GM23338 (cell line): Measurements from ENCODE around the gene EPHB6. TPM values are rescaled to one million over a fixed set of nuclear protein-coding genes. Genes with fewer than 3 reads are reported as not detected.

Source experiments
- ATAC-seq: fragments of 200-7000 bp; cut with Tn5 transposase; 3 replicates; pipeline ENCODE4 v1.9.1; 2020
- DNase-seq: peaks from one replicate; pipeline ENCODE4 v3.0.0-alpha.2; 2015; ENCODE audit warnings: low spot score
- H2AFZ ChIP-seq: fragments of 200-600 bp; sonication (generic); 2 replicates; pipeline ENCODE4 v1.8.0; 2016; ENCODE audit warnings: antibody characterized with exemption, mild to moderate bottlenecking, moderate library complexity
- H3F3A ChIP-seq: fragments of 200-600 bp; sonication (generic); replicated peaks from 2 replicates; pipeline ENCODE4 v1.8.0; 2017; ENCODE audit warnings: antibody characterized with exemption, mixed run types, low read depth
- H3K27ac ChIP-seq: fragments of 200-600 bp; sonication (generic); 2 replicates; pipeline ENCODE4 v1.6.1; 2016; ENCODE audit warnings: low read depth
- H3K27me3 ChIP-seq: fragments of 200-600 bp; sonication (generic); 2 replicates; pipeline ENCODE4 v1.8.0; 2016; ENCODE audit warnings: mild to moderate bottlenecking, mixed run types, moderate library complexity; ENCODE audit not compliant: insufficient read depth
- H3K36me3 ChIP-seq: fragments of 200-600 bp; sonication (generic); 2 replicates; pipeline ENCODE4 v1.8.0; 2016; ENCODE audit warnings: mild to moderate bottlenecking; ENCODE audit not compliant: insufficient read depth
- H3K4me1 ChIP-seq: fragments of 200-600 bp; sonication (generic); 2 replicates; pipeline ENCODE4 v1.8.0; 2016; ENCODE audit warnings: mild to moderate bottlenecking, moderate library complexity; ENCODE audit not compliant: insufficient read depth
- H3K4me2 ChIP-seq: fragments of 200-600 bp; sonication (generic); 2 replicates; pipeline ENCODE4 v1.7.1; 2017; ENCODE audit warnings: mixed run types
- H3K4me3 ChIP-seq: fragments of 200-600 bp; sonication (generic); 2 replicates; pipeline ENCODE4 v1.6.1; 2016; ENCODE audit warnings: mixed run types
- H3K79me2 ChIP-seq: fragments of 200-600 bp; sonication (generic); replicated peaks from 2 replicates; pipeline ENCODE4 v1.8.0; 2017; ENCODE audit warnings: mild to moderate bottlenecking; ENCODE audit not compliant: insufficient read depth
- H3K9me2 ChIP-seq: fragments of 200-600 bp; sonication (generic); 2 replicates; pipeline ENCODE4 v1.8.0; 2017; ENCODE audit not compliant: insufficient read depth
- H4K20me1 ChIP-seq: fragments of 200-600 bp; sonication (generic); replicated peaks from 2 replicates; pipeline ENCODE4 v1.8.0; 2017; ENCODE audit warnings: mild to moderate bottlenecking; ENCODE audit not compliant: insufficient read depth
- H3K27ac Mint-ChIP-seq: 2 replicates; pipeline ENCODE4 v1.8.0; 2020; ENCODE audit warnings: inconsistent platforms, mild to moderate bottlenecking, moderate library complexity, mixed read lengths
- H3K27me3 Mint-ChIP-seq: 3 replicates; pipeline ENCODE4 v1.8.0; 2022; ENCODE audit warnings: low read depth, mild to moderate bottlenecking, moderate library complexity, mixed read lengths, inconsistent platforms; ENCODE audit not compliant: insufficient read depth, poor library complexity
- H3K36me3 Mint-ChIP-seq: 3 replicates; pipeline ENCODE4 v1.8.0; 2021; ENCODE audit warnings: low read depth, mild to moderate bottlenecking, inconsistent platforms, moderate library complexity, mixed read lengths
- H3K4me1 Mint-ChIP-seq: 3 replicates; pipeline ENCODE4 v1.8.0; 2020; ENCODE audit warnings: mild to moderate bottlenecking, inconsistent platforms, mixed read lengths
- H3K4me3 Mint-ChIP-seq: 3 replicates; pipeline ENCODE4 v1.8.0; 2021; ENCODE audit warnings: moderate library complexity, mild to moderate bottlenecking, inconsistent platforms, mixed read lengths
- H3K9me3 Mint-ChIP-seq: 3 replicates; pipeline ENCODE4 v1.8.0; 2020; ENCODE audit warnings: moderate library complexity, mild to moderate bottlenecking, inconsistent platforms, mixed read lengths
- CREB1 ChIP-seq: fragments of 250-450 bp; sonication (Bioruptor Pico); IDR thresholded peaks from 2 replicates; pipeline ENCODE4 v1.5.0; 2020; ENCODE audit warnings: low read depth, mild to moderate bottlenecking, moderate library complexity
- EZH2 ChIP-seq: fragments of 200-600 bp; sonication (generic); IDR thresholded peaks from one replicate; pipeline ENCODE4 v1.8.0; 2017; ENCODE audit warnings: antibody characterized with exemption, mild to moderate bottlenecking, low read depth; ENCODE audit not compliant: unreplicated experiment
- EZH2phosphoT487 ChIP-seq: fragments of 200-600 bp; sonication (generic); IDR thresholded peaks from one replicate; pipeline ENCODE4 v1.8.1; 2018; ENCODE audit warnings: antibody characterized with exemption; ENCODE audit not compliant: unreplicated experiment
- POLR2AphosphoS5 ChIP-seq: IDR thresholded peaks from 2 replicates; pipeline ENCODE4 v1.6.1; 2016; ENCODE audit warnings: antibody characterized with exemption, low read depth
- ZNF114 ChIP-seq: fragments of 250-450 bp; sonication (Bioruptor Pico); IDR thresholded peaks from 2 replicates; pipeline ENCODE4 v1.5.0; 2020; ENCODE audit warnings: mild to moderate bottlenecking, moderate library complexity
- ZNF331 ChIP-seq: fragments of 250-450 bp; sonication (Bioruptor Pico); IDR thresholded peaks from 2 replicates; pipeline ENCODE4 v1.5.0; 2020; ENCODE audit warnings: low read depth, mild to moderate bottlenecking, moderate library complexity
- polyA plus RNA-seq: library from polyadenylated mRNA; unstranded; fragments of >200 nt; fragmentation: Nextera tagmentation; extraction: Ambion mirVana; gene quantifications from 2 replicates; pipeline ENCODE4 v1.2.1, GENCODE V29; 2016
- total RNA-seq: library from RNA; depleted of rRNA; stranded (reverse); fragments of >200 nt; shearing (Covaris generic); gene quantifications from 2 replicates; pipeline ENCODE4 v1.2.3, GENCODE V29; 2014
- TF ChIP-seq, protein P1 (sequence below), 2 experiments: fragments of 200-600 bp in 1 of 2; sonication (generic) in 1 of 2; conservative IDR thresholded peaks; 2 replicates each; pipeline versions ENCODE4 v1.5.1 to v1.6.1; 2016 to 2017; ENCODE audit warnings: antibody characterized with exemption in 2 of 2, low read depth in 2 of 2, mild to moderate bottlenecking in 2 of 2, moderate library complexity in 1 of 2
- TF ChIP-seq, protein P2 (sequence below): IDR thresholded peaks from 2 replicates; pipeline ENCODE4 v1.6.1; 2016; ENCODE audit warnings: antibody characterized with exemption
- TF ChIP-seq, protein P3 (sequence below): fragments of 250-450 bp; sonication (Bioruptor Pico); IDR thresholded peaks from 2 replicates; pipeline ENCODE4 v1.5.0; 2020; ENCODE audit warnings: mild to moderate bottlenecking, moderate library complexity
- TF ChIP-seq, protein P4 (sequence below): IDR thresholded peaks from one replicate; pipeline ENCODE4 v1.6.1; 2018; ENCODE audit warnings: antibody characterized with exemption; ENCODE audit not compliant: unreplicated experiment

Gene EPHB6
- total and polyA plus RNA-seq, 2 experiments from 2014 or later, result 20.8 to 27.5 TPM

DNA sequence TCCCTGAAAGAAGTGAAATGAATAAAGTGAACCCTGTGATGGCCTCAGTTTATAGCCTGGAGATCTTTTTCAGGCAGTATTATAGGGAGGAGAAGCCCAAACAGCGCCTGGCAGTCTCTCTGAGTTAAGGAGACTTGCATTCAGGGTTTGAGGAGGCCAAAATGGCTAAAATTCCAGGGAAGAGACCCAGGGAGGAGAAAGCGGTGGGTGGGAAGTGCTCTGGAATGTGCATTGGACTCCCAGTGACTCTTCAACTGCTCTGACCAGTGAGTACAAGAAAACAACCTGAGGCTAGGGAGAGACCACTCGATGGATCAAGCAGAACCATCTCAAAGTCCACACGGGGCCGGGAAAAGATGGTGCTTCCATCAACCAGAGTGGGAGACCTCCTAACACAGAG is 35.3 kb upstream of the EPHB6 start:
- Histone ChIP-seq H2AFZ (peak overlapping the region; percentile 38; the same call in 1 of the 2 replicates), H3K4me1 (peaks cover 6% of the 10 kb centered on the region; the same call in 1 of the 2 replicates), H4K20me1 (no peaks in the 10 kb centered on the region), H3K27ac (no peak overlapping the region), H3K27me3 (no peaks in the 10 kb centered on the region), H3K9me2 (no peaks in the 10 kb centered on the region), H3F3A (no peaks in the 10 kb centered on the region), H3K4me3 (no peak overlapping the region), H3K4me2 (no peak overlapping the region), H3K79me2 (no peaks in the 10 kb centered on the region), H3K36me3 (no peaks in the 10 kb centered on the region)
- Mint-ChIP-seq H3K9me3 (peaks cover 7% of the 10 kb centered on the region), H3K36me3 (peaks cover 3% of the 10 kb centered on the region; the same call in 1 of the 3 replicates), H3K4me1 (peaks cover 12% of the 10 kb centered on the region), H3K4me3 (no peak overlapping the region), H3K27ac (no peak overlapping the region), H3K27me3 (peaks cover 4% of the 10 kb centered on the region)
- no peak for TF ChIP-seq ZNF331 (CRISPR knock-in tag)
- TF ChIP-seq, protein P1, sequence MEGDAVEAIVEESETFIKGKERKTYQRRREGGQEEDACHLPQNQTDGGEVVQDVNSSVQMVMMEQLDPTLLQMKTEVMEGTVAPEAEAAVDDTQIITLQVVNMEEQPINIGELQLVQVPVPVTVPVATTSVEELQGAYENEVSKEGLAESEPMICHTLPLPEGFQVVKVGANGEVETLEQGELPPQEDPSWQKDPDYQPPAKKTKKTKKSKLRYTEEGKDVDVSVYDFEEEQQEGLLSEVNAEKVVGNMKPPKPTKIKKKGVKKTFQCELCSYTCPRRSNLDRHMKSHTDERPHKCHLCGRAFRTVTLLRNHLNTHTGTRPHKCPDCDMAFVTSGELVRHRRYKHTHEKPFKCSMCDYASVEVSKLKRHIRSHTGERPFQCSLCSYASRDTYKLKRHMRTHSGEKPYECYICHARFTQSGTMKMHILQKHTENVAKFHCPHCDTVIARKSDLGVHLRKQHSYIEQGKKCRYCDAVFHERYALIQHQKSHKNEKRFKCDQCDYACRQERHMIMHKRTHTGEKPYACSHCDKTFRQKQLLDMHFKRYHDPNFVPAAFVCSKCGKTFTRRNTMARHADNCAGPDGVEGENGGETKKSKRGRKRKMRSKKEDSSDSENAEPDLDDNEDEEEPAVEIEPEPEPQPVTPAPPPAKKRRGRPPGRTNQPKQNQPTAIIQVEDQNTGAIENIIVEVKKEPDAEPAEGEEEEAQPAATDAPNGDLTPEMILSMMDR (conservative IDR thresholded peaks at IDR 0.05; ENCODE audit: low read depth in 2 of 2), result no peak
- TF ChIP-seq EZH2phosphoT487, result no peak
- no peak for TF ChIP-seq EZH2
- no peak for TF ChIP-seq ZNF114 (CRISPR knock-in tag)
- TF ChIP-seq POLR2AphosphoS5, result no peak
- TF ChIP-seq, protein P2, sequence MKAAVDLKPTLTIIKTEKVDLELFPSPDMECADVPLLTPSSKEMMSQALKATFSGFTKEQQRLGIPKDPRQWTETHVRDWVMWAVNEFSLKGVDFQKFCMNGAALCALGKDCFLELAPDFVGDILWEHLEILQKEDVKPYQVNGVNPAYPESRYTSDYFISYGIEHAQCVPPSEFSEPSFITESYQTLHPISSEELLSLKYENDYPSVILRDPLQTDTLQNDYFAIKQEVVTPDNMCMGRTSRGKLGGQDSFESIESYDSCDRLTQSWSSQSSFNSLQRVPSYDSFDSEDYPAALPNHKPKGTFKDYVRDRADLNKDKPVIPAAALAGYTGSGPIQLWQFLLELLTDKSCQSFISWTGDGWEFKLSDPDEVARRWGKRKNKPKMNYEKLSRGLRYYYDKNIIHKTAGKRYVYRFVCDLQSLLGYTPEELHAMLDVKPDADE, result no peak
- TF ChIP-seq, protein P3, sequence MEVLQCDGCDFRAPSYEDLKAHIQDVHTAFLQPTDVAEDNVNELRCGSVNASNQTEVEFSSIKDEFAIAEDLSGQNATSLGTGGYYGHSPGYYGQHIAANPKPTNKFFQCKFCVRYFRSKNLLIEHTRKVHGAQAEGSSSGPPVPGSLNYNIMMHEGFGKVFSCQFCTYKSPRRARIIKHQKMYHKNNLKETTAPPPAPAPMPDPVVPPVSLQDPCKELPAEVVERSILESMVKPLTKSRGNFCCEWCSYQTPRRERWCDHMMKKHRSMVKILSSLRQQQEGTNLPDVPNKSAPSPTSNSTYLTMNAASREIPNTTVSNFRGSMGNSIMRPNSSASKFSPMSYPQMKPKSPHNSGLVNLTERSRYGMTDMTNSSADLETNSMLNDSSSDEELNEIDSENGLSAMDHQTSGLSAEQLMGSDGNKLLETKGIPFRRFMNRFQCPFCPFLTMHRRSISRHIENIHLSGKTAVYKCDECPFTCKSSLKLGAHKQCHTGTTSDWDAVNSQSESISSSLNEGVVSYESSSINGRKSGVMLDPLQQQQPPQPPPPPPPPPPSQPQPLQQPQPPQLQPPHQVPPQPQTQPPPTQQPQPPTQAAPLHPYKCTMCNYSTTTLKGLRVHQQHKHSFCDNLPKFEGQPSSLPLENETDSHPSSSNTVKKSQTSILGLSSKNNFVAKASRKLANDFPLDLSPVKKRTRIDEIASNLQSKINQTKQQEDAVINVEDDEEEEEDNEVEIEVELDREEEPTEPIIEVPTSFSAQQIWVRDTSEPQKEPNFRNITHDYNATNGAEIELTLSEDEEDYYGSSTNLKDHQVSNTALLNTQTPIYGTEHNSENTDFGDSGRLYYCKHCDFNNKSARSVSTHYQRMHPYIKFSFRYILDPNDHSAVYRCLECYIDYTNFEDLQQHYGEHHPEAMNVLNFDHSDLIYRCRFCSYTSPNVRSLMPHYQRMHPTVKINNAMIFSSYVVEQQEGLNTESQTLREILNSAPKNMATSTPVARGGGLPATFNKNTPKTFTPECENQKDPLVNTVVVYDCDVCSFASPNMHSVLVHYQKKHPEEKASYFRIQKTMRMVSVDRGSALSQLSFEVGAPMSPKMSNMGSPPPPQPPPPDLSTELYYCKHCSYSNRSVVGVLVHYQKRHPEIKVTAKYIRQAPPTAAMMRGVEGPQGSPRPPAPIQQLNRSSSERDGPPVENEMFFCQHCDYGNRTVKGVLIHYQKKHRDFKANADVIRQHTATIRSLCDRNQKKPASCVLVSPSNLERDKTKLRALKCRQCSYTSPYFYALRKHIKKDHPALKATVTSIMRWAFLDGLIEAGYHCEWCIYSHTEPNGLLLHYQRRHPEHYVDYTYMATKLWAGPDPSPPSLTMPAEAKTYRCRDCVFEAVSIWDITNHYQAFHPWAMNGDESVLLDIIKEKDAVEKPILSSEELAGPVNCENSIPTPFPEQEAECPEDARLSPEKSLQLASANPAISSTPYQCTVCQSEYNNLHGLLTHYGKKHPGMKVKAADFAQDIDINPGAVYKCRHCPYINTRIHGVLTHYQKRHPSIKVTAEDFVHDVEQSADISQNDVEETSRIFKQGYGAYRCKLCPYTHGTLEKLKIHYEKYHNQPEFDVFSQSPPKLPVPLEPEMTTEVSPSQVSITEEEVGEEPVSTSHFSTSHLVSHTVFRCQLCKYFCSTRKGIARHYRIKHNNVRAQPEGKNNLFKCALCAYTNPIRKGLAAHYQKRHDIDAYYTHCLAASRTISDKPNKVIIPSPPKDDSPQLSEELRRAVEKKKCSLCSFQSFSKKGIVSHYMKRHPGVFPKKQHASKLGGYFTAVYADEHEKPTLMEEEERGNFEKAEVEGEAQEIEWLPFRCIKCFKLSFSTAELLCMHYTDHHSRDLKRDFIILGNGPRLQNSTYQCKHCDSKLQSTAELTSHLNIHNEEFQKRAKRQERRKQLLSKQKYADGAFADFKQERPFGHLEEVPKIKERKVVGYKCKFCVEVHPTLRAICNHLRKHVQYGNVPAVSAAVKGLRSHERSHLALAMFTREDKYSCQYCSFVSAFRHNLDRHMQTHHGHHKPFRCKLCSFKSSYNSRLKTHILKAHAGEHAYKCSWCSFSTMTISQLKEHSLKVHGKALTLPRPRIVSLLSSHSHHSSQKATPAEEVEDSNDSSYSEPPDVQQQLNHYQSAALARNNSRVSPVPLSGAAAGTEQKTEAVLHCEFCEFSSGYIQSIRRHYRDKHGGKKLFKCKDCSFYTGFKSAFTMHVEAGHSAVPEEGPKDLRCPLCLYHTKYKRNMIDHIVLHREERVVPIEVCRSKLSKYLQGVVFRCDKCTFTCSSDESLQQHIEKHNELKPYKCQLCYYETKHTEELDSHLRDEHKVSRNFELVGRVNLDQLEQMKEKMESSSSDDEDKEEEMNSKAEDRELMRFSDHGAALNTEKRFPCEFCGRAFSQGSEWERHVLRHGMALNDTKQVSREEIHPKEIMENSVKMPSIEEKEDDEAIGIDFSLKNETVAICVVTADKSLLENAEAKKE, result no peak
- no peak for TF ChIP-seq CREB1 (CRISPR knock-in tag)
- TF ChIP-seq, protein P4, sequence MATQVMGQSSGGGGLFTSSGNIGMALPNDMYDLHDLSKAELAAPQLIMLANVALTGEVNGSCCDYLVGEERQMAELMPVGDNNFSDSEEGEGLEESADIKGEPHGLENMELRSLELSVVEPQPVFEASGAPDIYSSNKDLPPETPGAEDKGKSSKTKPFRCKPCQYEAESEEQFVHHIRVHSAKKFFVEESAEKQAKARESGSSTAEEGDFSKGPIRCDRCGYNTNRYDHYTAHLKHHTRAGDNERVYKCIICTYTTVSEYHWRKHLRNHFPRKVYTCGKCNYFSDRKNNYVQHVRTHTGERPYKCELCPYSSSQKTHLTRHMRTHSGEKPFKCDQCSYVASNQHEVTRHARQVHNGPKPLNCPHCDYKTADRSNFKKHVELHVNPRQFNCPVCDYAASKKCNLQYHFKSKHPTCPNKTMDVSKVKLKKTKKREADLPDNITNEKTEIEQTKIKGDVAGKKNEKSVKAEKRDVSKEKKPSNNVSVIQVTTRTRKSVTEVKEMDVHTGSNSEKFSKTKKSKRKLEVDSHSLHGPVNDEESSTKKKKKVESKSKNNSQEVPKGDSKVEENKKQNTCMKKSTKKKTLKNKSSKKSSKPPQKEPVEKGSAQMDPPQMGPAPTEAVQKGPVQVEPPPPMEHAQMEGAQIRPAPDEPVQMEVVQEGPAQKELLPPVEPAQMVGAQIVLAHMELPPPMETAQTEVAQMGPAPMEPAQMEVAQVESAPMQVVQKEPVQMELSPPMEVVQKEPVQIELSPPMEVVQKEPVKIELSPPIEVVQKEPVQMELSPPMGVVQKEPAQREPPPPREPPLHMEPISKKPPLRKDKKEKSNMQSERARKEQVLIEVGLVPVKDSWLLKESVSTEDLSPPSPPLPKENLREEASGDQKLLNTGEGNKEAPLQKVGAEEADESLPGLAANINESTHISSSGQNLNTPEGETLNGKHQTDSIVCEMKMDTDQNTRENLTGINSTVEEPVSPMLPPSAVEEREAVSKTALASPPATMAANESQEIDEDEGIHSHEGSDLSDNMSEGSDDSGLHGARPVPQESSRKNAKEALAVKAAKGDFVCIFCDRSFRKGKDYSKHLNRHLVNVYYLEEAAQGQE, result no peak
- no peak for ATAC-seq
- no peak for DNase-seq
